Nephron (organoid): ENCODE measurements around the gene MED27.

ENCODE experiments used
- H3K27ac Mint-ChIP-seq, 3 experiments: 2 replicates each; pipeline ENCODE4 v1.8.0; 2020; ENCODE audit warnings: mixed read lengths in 3 of 3, mild to moderate bottlenecking in 2 of 3, moderate library complexity in 1 of 3
- H3K27me3 Mint-ChIP-seq: 2 replicates; pipeline ENCODE4 v1.8.0; 2021; ENCODE audit warnings: low read depth, mild to moderate bottlenecking, moderate library complexity, mixed read lengths
- H3K36me3 Mint-ChIP-seq: 2 replicates; pipeline ENCODE4 v1.8.0; 2020; ENCODE audit warnings: low read depth, mixed read lengths
- H3K4me1 Mint-ChIP-seq: 2 replicates; pipeline ENCODE4 v1.8.0; 2020; ENCODE audit warnings: mixed read lengths
- H3K4me3 Mint-ChIP-seq, 3 experiments: 2 replicates each; pipeline ENCODE4 v1.8.0; 2020; ENCODE audit warnings: mild to moderate bottlenecking in 3 of 3, mixed read lengths in 3 of 3, moderate library complexity in 2 of 3
- H3K9me3 Mint-ChIP-seq: 2 replicates; pipeline ENCODE4 v1.8.0; 2020; ENCODE audit warnings: mixed read lengths
- TF ChIP-seq, protein P1 (sequence below), 3 experiments: fragments of 200-600 bp; sonication (generic); IDR thresholded peaks; one replicate each; pipeline ENCODE4 v1.5.0; 2021; ENCODE audit warnings: antibody characterized with exemption in 3 of 3; ENCODE audit not compliant: unreplicated experiment in 3 of 3

Gene MED27

DNA sequence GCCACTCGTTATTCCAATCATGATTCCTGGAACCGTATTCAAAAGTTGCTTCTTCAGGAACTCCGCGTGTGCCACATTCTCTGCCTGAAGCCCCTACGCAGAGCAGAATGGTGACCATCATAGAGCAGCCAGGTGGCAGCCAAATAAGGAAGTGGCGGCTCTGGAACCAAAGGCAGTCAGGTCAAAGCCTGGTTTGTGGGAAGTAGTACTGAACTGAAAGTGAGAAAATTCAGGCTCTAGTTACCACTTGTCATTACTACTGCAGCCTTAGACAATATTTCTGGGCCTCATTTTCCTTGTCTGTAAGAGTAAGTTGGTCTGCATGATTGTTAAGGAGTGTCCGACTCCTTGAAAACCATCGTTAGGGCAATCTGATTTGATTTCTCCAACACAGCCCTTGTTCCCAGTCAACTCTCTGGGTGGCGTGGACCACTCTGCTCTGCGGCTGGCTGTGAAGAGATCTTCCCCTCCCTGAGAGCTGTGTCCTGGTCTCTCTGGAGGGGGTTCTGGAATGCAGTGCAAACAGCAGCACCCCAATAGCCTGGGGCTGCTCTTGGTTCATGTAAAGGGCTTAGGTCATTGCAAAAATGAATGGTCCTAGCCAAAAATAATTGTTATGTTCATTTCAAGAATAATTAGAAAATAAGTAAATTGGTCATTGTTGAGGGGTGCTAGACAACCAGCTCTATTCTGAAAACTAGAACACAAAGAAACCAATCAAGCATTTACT lies 102.4 kb downstream of the MED27 start:
- H3K27me3 Mint-ChIP-seq: no peaks in the 10 kb centered on the region
- H3K27ac Mint-ChIP-seq: peak overlapping the region in 1 of 3 experiments; percentile 24
- H3K4me1 Mint-ChIP-seq: peaks cover 61% of the 10 kb centered on the region
- no peak overlapping the region for H3K4me3 Mint-ChIP-seq
- H3K9me3 Mint-ChIP-seq: peaks cover 3% of the 10 kb centered on the region
- H3K36me3 Mint-ChIP-seq: peaks cover 5% of the 10 kb centered on the region
- TF ChIP-seq, protein P1, sequence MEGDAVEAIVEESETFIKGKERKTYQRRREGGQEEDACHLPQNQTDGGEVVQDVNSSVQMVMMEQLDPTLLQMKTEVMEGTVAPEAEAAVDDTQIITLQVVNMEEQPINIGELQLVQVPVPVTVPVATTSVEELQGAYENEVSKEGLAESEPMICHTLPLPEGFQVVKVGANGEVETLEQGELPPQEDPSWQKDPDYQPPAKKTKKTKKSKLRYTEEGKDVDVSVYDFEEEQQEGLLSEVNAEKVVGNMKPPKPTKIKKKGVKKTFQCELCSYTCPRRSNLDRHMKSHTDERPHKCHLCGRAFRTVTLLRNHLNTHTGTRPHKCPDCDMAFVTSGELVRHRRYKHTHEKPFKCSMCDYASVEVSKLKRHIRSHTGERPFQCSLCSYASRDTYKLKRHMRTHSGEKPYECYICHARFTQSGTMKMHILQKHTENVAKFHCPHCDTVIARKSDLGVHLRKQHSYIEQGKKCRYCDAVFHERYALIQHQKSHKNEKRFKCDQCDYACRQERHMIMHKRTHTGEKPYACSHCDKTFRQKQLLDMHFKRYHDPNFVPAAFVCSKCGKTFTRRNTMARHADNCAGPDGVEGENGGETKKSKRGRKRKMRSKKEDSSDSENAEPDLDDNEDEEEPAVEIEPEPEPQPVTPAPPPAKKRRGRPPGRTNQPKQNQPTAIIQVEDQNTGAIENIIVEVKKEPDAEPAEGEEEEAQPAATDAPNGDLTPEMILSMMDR (IDR thresholded peaks at IDR 0.05; ENCODE audit: unreplicated experiment in 3 of 3): no peak

DNA sequence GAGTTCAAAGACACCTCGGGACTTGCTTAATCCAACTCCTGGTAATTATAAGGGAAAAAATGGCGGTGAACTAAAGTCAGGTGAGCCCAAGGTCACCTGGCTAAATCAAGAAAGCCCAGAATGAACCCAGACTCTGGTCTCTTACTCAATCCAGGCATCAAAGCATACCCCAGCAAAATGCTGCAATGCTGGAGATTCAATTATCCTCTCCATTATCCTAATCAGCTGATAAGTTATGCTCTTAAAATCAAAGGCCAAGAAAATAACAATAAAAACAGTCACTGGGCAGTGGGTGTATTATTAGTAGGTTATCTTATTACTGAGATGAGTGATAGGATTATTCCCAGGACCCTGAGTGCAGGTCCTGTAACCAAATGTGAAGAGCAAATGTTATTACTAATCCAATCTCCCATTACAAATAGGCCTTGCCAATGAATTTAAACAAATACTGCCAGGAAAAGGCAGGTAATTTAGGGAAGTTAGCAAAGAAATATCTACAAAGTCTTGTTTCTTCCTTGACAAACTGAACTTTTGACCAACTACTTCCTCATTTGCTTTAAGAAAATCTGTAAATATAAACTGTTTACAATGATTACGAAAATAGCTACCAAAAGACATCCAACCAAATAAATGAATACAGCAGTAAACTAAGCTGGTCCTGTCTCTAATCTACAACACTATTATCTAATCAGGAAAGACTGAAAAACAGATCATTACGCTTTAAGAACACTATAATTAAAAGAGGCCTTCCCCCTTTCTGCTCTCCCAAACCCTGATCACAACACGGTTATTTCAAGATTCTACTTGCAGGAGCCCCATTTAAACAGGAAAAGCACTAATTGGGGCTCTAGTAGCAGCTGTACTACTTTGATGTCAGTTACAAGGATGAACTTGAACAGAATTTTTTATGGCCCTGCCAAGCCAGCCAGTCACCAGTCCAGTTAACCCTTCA lies 103.2 kb downstream of the MED27 start:
- Mint-ChIP-seq H3K4me1 (peaks cover 61% of the 10 kb centered on the region), H3K27ac (peak overlapping the region in 1 of 3 experiments; percentile 28), H3K9me3 (peaks cover 3% of the 10 kb centered on the region), H3K4me3 (no peak overlapping the region), H3K27me3 (no peaks in the 10 kb centered on the region), H3K36me3 (peaks cover 5% of the 10 kb centered on the region)
- TF ChIP-seq, protein P1 (IDR thresholded peaks at IDR 0.05; ENCODE audit: unreplicated experiment in 3 of 3): no peak

DNA sequence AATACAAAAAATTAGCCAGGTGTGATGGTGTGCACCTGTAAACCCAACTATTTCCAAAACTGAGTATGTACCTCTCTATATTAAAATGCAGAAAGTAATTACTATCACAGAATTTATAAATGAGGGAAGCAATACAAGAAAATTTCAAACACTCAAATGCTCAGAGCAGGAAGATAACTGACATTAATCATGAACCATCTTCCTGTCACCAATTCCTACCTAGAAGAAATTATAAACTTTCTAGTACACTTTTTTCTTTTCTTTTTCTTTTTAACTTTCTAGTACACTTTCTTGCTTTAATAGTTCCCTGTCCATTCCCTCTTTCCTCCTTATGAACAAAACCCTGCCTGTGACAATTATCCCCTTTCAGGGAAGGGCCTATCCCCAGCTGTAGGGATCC lies 106.8 kb downstream of the MED27 start:
- H3K4me1 Mint-ChIP-seq: peaks cover 50% of the 10 kb centered on the region
- H3K27ac Mint-ChIP-seq: no peak overlapping the region

DNA sequence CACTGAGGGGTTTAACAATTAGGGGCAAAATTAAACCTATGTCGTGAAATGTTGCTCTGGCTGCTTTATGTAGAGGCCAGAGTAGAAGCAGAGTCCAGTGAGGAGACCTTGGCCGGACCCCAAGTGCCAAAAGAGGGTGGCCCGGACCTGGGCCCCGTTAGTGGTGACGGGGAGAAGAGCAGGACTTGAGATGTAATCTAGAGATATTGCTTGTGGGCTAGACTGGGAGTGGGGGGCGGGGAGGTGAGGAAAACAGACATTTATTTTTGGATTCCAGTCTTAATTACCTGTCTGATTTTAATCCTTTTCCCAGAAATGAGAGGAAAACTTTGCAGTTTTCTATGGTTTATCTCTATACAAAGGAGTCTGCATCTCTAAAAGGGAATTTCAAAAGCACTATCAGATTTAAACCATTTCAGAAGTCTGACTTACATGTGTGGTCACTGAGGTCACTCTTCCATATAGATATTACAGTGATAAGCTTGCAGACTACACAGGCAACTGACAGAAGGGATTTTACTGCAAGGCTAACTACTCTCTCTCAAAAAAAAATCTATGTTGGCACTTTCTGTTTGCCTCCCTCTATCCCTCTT lies 108.1 kb downstream of the MED27 start:
- Mint-ChIP-seq H3K4me3 (no peak overlapping the region), H3K9me3 (peaks cover 3% of the 10 kb centered on the region), H3K27ac (peak overlapping the region in 2 of 3 experiments; percentile 8 to 28), H3K36me3 (peaks cover 16% of the 10 kb centered on the region), H3K27me3 (no peaks in the 10 kb centered on the region), H3K4me1 (peaks cover 41% of the 10 kb centered on the region)
- TF ChIP-seq, protein P1 (IDR thresholded peaks at IDR 0.05; ENCODE audit: unreplicated experiment in 3 of 3): no peak

More for the DNA sequence above, 106.8 kb downstream of the MED27 start:
- H3K27me3 Mint-ChIP-seq: no peaks in the 10 kb centered on the region
- H3K36me3 Mint-ChIP-seq: peaks cover 16% of the 10 kb centered on the region
- peaks cover 3% of the 10 kb centered on the region for H3K9me3 Mint-ChIP-seq
- TF ChIP-seq, protein P1 (IDR thresholded peaks at IDR 0.05; ENCODE audit: unreplicated experiment in 3 of 3): no peak
- no peak overlapping the region for H3K4me3 Mint-ChIP-seq

DNA sequence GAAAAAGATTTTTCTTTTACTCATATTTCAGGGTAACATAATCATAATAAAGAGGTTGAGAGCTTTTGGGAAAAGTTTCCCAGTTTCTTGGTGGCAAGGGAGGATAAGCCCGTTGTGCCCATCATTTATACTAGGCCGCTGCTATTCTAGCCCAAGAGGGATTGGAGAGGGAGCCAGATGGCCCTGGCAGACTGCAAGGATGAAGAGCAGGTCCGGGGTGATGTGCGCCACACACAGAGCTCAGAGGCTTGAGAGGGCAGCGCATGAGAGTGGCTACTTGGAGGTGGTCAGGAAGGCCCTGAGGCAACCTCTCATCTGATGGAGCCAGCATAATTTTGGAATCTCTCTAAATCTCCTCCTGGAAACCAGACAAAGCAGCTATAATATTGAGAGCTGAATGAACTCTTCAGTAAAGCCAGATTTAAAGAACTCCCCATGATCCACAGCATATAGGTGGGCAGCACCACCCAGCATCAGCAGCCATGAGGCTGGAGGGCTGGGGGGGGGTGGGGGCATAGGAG lies 110.1 kb downstream of the MED27 start:
- Mint-ChIP-seq H3K27me3 (no peaks in the 10 kb centered on the region), H3K9me3 (peaks cover 3% of the 10 kb centered on the region), H3K4me1 (peaks cover 35% of the 10 kb centered on the region), H3K27ac (no peak overlapping the region), H3K36me3 (peaks cover 16% of the 10 kb centered on the region), H3K4me3 (no peak overlapping the region)
- TF ChIP-seq, protein P1 (IDR thresholded peaks at IDR 0.05; ENCODE audit: unreplicated experiment in 3 of 3): no peak
